Measurements from ENCODE around the gene CACNG7. TPM values are rescaled to one million over a fixed set of nuclear protein-coding genes. Genes with fewer than 3 reads are reported as not detected.
A peak's percentile ranks its signal among the peaks of the same experiment; 100 is the strongest.

CACNG7 gene
- total RNA-seq, 2 experiments from 2014 or later, result not detected

DNA sequence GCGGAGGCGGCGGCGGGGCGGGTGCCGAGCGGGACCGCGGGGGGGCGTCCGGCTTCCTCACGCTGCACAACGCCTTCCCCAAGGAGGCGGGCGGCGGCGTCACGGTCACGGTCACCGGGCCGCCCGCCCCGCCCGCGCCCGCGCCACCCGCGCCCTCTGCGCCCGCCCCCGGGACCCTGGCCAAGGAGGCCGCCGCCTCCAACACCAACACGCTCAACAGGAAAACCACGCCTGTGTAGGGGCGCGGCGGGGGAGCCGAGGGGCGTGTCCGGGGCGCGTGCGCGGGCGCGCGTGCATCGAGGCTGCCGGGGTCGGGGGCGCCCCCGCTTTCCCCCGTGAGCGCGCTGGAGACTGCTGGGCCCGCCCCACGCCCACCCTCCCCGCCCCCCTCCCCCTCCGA is 73.5 kb downstream of the CACNG7 start:
- TF ChIP-seq CTCF (IDR thresholded peaks at IDR 0.05), result no peak
- intact Hi-C loops (cut with micrococcal nuclease), result no loop called here
- peaks cover 12% of the 10 kb centered on the region for H3K4me1 Mint-ChIP-seq (ENCODE audit: low read depth)
- H3K9me3 Mint-ChIP-seq, result no peaks in the 10 kb centered on the region
- ChIA-PET CTCF (no interaction called here), POLR2A (no interaction called here)
- peak; percentile 23 for DNase-seq
- H3K36me3 Mint-ChIP-seq (ENCODE audit: low read depth), result peaks cover under 1% of the 10 kb centered on the region
- H3K27ac Mint-ChIP-seq, result no peak overlapping the region
- ATAC-seq, result no peak
- H3K4me3 Mint-ChIP-seq, result no peak overlapping the region
- peaks cover 37% of the 10 kb centered on the region for H3K27me3 Mint-ChIP-seq

- CTCF ChIA-PET, result no interaction called here
Observed at GRCh38 chr19:53983457-53984289, 74.6 kb downstream of the CACNG7 start.

GRCh38 chr19:53985863-53986262 is 76.8 kb downstream of the CACNG7 start:
- TF ChIP-seq CTCF (IDR thresholded peaks at IDR 0.05), result no peak
- no peak for ATAC-seq
- DNase-seq, result no peak
- Mint-ChIP-seq H3K9me3 (no peaks in the 10 kb centered on the region), H3K36me3 (ENCODE audit: low read depth) (no peaks in the 10 kb centered on the region), H3K4me3 (no peak overlapping the region), H3K27me3 (peaks cover 12% of the 10 kb centered on the region), H3K27ac (no peak overlapping the region), H3K4me1 (ENCODE audit: low read depth) (no peaks in the 10 kb centered on the region)
- intact Hi-C loops (cut with micrococcal nuclease), result no loop called here
- CTCF ChIA-PET, result no interaction called here
- POLR2A ChIA-PET, result no interaction called here

More at GRCh38 chr19:53983457-53984289, 74.6 kb downstream of the CACNG7 start:
- Mint-ChIP-seq H3K4me1 (ENCODE audit: low read depth) (peaks cover 7% of the 10 kb centered on the region), H3K36me3 (ENCODE audit: low read depth) (no peaks in the 10 kb centered on the region), H3K27ac (no peak overlapping the region), H3K4me3 (no peak overlapping the region), H3K27me3 (peaks cover 27% of the 10 kb centered on the region), H3K9me3 (no peaks in the 10 kb centered on the region)
- TF ChIP-seq CTCF (IDR thresholded peaks at IDR 0.05), result no peak
- POLR2A ChIA-PET, result no interaction called here
- ATAC-seq (no peak), DNase-seq (no peak)
- intact Hi-C loops (cut with micrococcal nuclease), result no loop called here

GRCh38 chr19:53988981-53989380 is 79.9 kb downstream of the CACNG7 start:
- no peak overlapping the region for H3K27ac Mint-ChIP-seq
- DNase-seq, result no peak
- CTCF ChIA-PET, result interaction anchor here (1.5 kb wide), 1 partner anchor 35 kb away, joined by 5 read pairs; no protein-coding TSS in a partner anchor
- H3K27me3 Mint-ChIP-seq, result peaks cover 22% of the 10 kb centered on the region
- no peak for TF ChIP-seq CTCF (IDR thresholded peaks at IDR 0.05)
- H3K4me3 Mint-ChIP-seq, result no peak overlapping the region
- no peaks in the 10 kb centered on the region for H3K36me3 Mint-ChIP-seq (ENCODE audit: low read depth)
- POLR2A ChIA-PET, result no interaction called here
- no peak for ATAC-seq
- peaks cover 3% of the 10 kb centered on the region for H3K4me1 Mint-ChIP-seq (ENCODE audit: low read depth)
- intact Hi-C loops (cut with micrococcal nuclease), result no loop called here
- no peaks in the 10 kb centered on the region for H3K9me3 Mint-ChIP-seq

All from activated CD8-positive, alpha-beta T cell treated with anti-CD3 and anti-CD28 coated beads for 36 hours (primary cell).